NCI-H345 treated with DMSO at 0.1 percent for 48 hours (cell line): ENCODE data around the gene CACNA1B.
"Not testable (repeated sequence)": the region's sequence is repeated elsewhere in the genome, so short reads cannot be mapped to it uniquely, and the experiment has no call there.

ENCODE experiments used
- DNase-seq: peaks from one replicate; lab custom pipeline; 2025; ENCODE audit not compliant: unreplicated experiment; lab: John Stamatoyannopoulos, UW

CACNA1B gene

GRCh38 chr9:138111607-138112006 is 234.0 kb downstream of the CACNA1B start:
- no peak for DNase-seq

- no peak for DNase-seq
These were observed 234.6 kb downstream of the CACNA1B start for GRCh38 chr9:138112090-138112748.

GRCh38 chr9:138112791-138113600 is 235.4 kb downstream of the CACNA1B start:
- DNase-seq, result no peak

GRCh38 chr9:138113701-138114325 is 236.2 kb downstream of the CACNA1B start:
- not testable (repeated sequence) for DNase-seq

- no peak for DNase-seq
These were observed 237.1 kb downstream of the CACNA1B start for GRCh38 chr9:138114501-138115245.

- DNase-seq, result no peak
These were observed 237.9 kb downstream of the CACNA1B start for GRCh38 chr9:138115506-138115905.

GRCh38 chr9:138116521-138116920 is 238.9 kb downstream of the CACNA1B start:
- DNase-seq, result no peak

- DNase-seq, result no peak
These were observed 239.6 kb downstream of the CACNA1B start for GRCh38 chr9:138117101-138117750.

- DNase-seq, result no peak
These were observed 240.3 kb downstream of the CACNA1B start for GRCh38 chr9:138117836-138118235.

GRCh38 chr9:138118601-138119071 is 241.1 kb downstream of the CACNA1B start:
- no peak for DNase-seq

- DNase-seq, result no peak
These were observed 241.8 kb downstream of the CACNA1B start for GRCh38 chr9:138119202-138120027.

GRCh38 chr9:138120072-138120471 is 242.5 kb downstream of the CACNA1B start:
- DNase-seq, result no peak

- DNase-seq, result no peak
These were observed 243.2 kb downstream of the CACNA1B start for GRCh38 chr9:138120511-138121437.

GRCh38 chr9:138121438-138122050 is 244.0 kb downstream of the CACNA1B start:
- DNase-seq, result no peak

- DNase-seq, result no peak
These were observed 244.6 kb downstream of the CACNA1B start for GRCh38 chr9:138122201-138122600.

GRCh38 chr9:138122676-138123075 is 245.1 kb downstream of the CACNA1B start:
- no peak for DNase-seq

GRCh38 chr9:138123086-138123485 is 245.5 kb downstream of the CACNA1B start:
- DNase-seq, result no peak
